Lower lobe of right lung (tissue), 2 donors: ENCODE data around the gene CCDC30. TPM values are rescaled to one million over a fixed set of nuclear protein-coding genes. Genes with fewer than 3 reads are reported as not detected.
A peak's percentile ranks its signal among the peaks of the same experiment; 100 is the strongest.
"Not testable (repeated sequence)": the region's sequence is repeated elsewhere in the genome, so short reads cannot be mapped to it uniquely, and the experiment has no call there.

Source experiments
- ATAC-seq, 2 donors: fragments of 200-7000 bp; cut with Tn5 transposase; one replicate each; pipeline ENCODE4 v1.9.1; 2020 to 2022; ENCODE audit warnings: mild to moderate bottlenecking in 2 of 2, moderate library complexity in 2 of 2
- DNase-seq: peaks from one replicate; pipeline ENCODE4 v3.0.0-alpha.2; 2020
- H3K27ac ChIP-seq: fragments of 200-600 bp; one replicate; pipeline ENCODE4 v1.8.0; 2022
- H3K27me3 ChIP-seq: fragments of 200-600 bp; one replicate; pipeline ENCODE4 v1.8.0; 2022; ENCODE audit warnings: low read depth
- H3K36me3 ChIP-seq: fragments of 200-600 bp; one replicate; pipeline ENCODE4 v1.8.0; 2022; ENCODE audit warnings: mild to moderate bottlenecking
- H3K4me1 ChIP-seq: fragments of 200-600 bp; one replicate; pipeline ENCODE4 v1.8.0; 2022
- H3K4me3 ChIP-seq: fragments of 200-600 bp; one replicate; pipeline ENCODE4 v1.8.0; 2022; ENCODE audit warnings: mild to moderate bottlenecking
- H3K9me3 ChIP-seq: fragments of 200-600 bp; one replicate; pipeline ENCODE4 v1.8.0; 2022
- intact Hi-C: fragments of 100-400 bp; cut with DNase I; formaldehyde crosslinking; loops from one replicate; pipeline ENCODE4 v1.11.0; 2022
- total RNA-seq: library from RNA; stranded (reverse); fragmentation: NEBNext Ultra II Directional; extraction: Animal tissue kit (Norgen Biotek cat#: 25700); gene quantifications from one replicate; pipeline ENCODE4 v1.2.1, GENCODE V29; 2021
- TF ChIP-seq, protein P1 (sequence below): fragments of 200-600 bp; IDR thresholded peaks from one replicate; pipeline ENCODE4 v1.8.0; 2022; ENCODE audit warnings: antibody characterized with exemption, mild to moderate bottlenecking
- donor health status: DM: no; HTN: yes; CAD: no; lungs with severe emphysema.

The CCDC30 gene
- total RNA-seq, 1 donor from 2014 or later, result 10.2 TPM

DNA sequence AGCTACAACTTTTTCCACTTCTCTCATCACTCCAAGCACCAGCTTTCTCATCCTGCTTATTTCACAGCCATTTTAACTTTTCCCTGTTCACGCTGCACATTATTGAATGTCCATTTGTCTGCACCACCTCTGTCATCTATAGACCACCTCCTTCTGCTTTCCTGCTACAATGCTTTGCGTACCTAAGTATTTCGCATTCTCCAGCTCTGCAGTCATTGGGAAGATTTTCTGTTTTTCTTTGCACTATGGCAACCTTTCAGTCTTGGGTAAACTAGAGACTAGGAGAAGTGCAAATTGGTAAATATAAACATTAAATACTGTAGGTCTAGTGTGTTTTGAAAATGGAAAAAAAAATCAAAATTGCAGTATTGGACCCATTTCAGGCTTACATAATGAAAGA, 835 bp downstream of the CCDC30 start:
- peaks cover 22% of the 10 kb centered on the region for H3K36me3 ChIP-seq
- peak overlapping the region; percentile 79 for H3K27ac ChIP-seq
- intact Hi-C loops, result no loop called here
- DNase-seq, result no peak
- no peak for ATAC-seq
- no peaks in the 10 kb centered on the region for H3K9me3 ChIP-seq
- H3K27me3 ChIP-seq, result no peaks in the 10 kb centered on the region
- peaks cover 19% of the 10 kb centered on the region for H3K4me1 ChIP-seq
- H3K4me3 ChIP-seq, result peak overlapping the region; percentile 80
- TF ChIP-seq, protein P1, sequence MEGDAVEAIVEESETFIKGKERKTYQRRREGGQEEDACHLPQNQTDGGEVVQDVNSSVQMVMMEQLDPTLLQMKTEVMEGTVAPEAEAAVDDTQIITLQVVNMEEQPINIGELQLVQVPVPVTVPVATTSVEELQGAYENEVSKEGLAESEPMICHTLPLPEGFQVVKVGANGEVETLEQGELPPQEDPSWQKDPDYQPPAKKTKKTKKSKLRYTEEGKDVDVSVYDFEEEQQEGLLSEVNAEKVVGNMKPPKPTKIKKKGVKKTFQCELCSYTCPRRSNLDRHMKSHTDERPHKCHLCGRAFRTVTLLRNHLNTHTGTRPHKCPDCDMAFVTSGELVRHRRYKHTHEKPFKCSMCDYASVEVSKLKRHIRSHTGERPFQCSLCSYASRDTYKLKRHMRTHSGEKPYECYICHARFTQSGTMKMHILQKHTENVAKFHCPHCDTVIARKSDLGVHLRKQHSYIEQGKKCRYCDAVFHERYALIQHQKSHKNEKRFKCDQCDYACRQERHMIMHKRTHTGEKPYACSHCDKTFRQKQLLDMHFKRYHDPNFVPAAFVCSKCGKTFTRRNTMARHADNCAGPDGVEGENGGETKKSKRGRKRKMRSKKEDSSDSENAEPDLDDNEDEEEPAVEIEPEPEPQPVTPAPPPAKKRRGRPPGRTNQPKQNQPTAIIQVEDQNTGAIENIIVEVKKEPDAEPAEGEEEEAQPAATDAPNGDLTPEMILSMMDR, result no peak

DNA sequence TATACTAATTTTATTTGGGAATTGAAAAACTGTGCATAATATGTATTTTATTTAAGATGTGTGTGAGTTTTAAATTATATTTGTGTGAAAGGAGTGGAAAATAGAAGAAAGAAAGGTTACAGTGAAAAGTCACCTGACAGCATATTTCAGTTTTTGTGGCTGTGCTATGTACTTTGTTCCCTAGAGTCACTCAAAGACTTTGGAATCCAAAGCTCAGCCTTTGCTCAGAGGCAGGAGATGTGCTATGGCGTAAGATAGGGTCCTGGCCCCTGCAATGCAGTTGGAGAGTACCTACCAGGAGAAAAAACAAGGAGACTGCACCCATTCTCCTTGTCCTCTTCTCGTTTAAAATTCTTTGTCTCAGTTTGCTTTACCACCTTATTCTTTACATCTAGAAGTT, 2.9 kb downstream of the CCDC30 start:
- Histone ChIP-seq H3K4me1 (peaks cover 19% of the 10 kb centered on the region), H3K27me3 (no peaks in the 10 kb centered on the region), H3K9me3 (no peaks in the 10 kb centered on the region), H3K4me3 (no peak overlapping the region), H3K27ac (no peak overlapping the region), H3K36me3 (peaks cover under 1% of the 10 kb centered on the region)
- ATAC-seq, result no peak
- no peak for DNase-seq
- intact Hi-C loops, result no loop called here
- TF ChIP-seq, protein P1, result no peak

DNA sequence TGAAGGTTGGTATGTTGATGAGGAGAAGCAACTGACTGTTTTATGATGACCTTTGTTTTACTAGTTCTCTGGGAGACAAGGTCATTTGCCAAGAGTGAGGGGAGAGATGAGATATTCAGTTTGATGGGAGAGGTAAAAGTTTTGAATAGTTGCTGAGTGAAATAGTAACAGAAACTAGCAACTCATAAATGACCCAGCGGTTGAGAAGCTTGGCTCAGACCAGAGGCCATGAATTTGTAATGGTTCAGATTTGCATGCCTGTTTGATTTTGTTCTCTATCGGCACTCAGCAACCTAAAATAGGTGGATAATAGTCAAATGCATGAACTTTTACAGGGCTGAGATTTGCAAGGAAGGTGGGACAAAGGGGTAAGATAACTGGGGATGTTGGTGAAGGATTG, 6.6 kb downstream of the CCDC30 start:
- Histone ChIP-seq H3K27me3 (no peaks in the 10 kb centered on the region), H3K36me3 (no peaks in the 10 kb centered on the region), H3K4me1 (no peaks in the 10 kb centered on the region), H3K4me3 (no peak overlapping the region), H3K9me3 (no peaks in the 10 kb centered on the region), H3K27ac (no peak overlapping the region)
- ATAC-seq (no peak), DNase-seq (no peak)
- intact Hi-C loops, result no loop called here
- TF ChIP-seq, protein P1, result no peak

DNA sequence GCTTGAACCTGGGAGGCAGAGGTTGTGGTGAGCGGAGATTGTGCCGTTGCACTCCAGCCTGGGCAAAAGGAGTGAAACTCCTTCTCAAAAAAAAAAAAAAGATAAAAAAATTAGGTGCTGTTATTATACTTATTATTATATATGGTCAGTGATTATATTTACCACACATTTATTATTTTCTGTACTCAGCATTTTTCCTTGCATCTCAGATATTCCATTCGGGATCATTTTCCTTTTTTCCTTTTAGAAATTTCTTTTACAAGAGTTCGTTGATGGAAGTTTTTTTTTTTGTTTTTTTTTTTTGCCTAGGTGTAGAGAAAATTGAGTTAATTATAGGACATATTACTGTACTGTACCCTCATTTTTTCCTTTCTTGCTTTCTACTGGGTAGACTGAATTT, 13.5 kb downstream of the CCDC30 start:
- ATAC-seq, result no peak

DNA sequence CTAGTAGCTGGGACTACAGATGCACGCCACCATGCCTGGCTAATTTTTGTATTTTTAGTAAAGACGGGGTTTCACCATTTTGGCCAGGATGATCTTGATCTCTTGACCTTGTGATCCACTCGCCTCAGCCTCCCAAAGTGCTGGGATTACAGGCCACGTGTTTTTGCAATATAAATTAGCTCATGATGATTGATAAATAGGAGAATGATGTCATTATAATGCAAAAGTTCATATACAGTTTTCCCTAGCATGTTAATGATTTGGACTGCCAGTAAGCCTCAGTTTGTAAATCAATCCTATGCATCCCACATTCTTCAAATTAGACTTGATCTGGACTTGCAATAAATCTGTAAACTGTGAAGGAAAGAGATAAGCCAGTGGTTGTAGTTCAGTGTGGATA, 14.3 kb downstream of the CCDC30 start:
- H3K36me3 ChIP-seq, H3K9me3 ChIP-seq, ATAC-seq, intact Hi-C loops, H3K27me3 ChIP-seq, H3K27ac ChIP-seq, H3K4me1 ChIP-seq, DNase-seq, H3K4me3 ChIP-seq: not testable (repeated sequence)

More for the DNA sequence above, 13.5 kb downstream of the CCDC30 start:
- Histone ChIP-seq H3K27me3 (no peaks in the 10 kb centered on the region), H3K4me3 (no peak overlapping the region), H3K9me3 (no peaks in the 10 kb centered on the region), H3K4me1 (no peaks in the 10 kb centered on the region), H3K27ac (no peak overlapping the region), H3K36me3 (peaks cover 10% of the 10 kb centered on the region)
- no peak for DNase-seq
- TF ChIP-seq, protein P1, result no peak
- intact Hi-C loops, result no loop called here

DNA sequence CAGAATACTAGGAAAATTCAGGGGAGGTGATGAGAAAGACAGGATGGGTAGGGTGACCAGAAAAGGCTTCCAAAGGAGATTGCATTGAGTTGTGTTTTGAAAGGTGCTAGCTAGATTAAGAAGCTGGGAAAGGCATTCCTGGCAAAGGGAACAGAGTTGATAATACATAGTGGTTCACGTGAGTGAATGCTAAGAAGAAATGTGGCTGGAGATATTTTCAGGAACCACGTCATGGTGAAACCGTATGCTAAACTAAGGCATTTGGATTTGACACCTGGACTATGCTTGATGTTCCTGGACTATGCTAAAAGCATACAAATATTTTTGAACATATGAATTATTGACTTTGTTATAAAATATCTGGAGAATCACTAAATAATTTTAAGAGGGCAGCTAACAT, 14.7 kb downstream of the CCDC30 start:
- Histone ChIP-seq H3K4me3 (no peak overlapping the region), H3K27me3 (no peaks in the 10 kb centered on the region), H3K36me3 (peaks cover 13% of the 10 kb centered on the region), H3K27ac (no peak overlapping the region), H3K4me1 (no peaks in the 10 kb centered on the region), H3K9me3 (no peaks in the 10 kb centered on the region)
- no peak for DNase-seq
- TF ChIP-seq, protein P1, result no peak
- no peak for ATAC-seq
- intact Hi-C loops, result no loop called here
